Islet precursor cell (in vitro differentiated cells): ENCODE data around the gene ALDOC.

ENCODE experiments used
- DNase-seq: peaks from one replicate; pipeline ENCODE4 v3.0.0-alpha.2; 2018

The ALDOC gene

GRCh38 chr17:28530250-28530649 lies 46.4 kb downstream of the ALDOC start:
- no peak for DNase-seq

DNA sequence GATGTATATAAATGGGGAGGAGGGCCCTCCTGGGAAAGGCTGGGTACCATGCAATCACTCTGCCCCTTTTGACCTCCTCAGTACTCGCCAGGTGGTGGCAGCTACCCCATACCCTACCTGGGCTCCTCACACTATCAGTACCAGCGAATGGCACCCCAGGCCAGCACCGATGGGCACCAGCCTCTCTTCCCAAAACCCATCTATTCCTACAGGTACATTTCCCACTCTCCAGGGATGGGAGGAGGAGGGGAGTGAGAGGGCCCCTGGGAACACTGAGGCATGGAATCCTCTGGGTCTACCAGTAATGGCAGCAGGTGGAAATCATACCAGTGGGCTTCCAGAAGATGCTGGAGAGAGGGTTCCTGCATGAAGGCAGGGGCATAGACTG lies 47.7 kb downstream of the ALDOC start:
- no peak for DNase-seq

DNA sequence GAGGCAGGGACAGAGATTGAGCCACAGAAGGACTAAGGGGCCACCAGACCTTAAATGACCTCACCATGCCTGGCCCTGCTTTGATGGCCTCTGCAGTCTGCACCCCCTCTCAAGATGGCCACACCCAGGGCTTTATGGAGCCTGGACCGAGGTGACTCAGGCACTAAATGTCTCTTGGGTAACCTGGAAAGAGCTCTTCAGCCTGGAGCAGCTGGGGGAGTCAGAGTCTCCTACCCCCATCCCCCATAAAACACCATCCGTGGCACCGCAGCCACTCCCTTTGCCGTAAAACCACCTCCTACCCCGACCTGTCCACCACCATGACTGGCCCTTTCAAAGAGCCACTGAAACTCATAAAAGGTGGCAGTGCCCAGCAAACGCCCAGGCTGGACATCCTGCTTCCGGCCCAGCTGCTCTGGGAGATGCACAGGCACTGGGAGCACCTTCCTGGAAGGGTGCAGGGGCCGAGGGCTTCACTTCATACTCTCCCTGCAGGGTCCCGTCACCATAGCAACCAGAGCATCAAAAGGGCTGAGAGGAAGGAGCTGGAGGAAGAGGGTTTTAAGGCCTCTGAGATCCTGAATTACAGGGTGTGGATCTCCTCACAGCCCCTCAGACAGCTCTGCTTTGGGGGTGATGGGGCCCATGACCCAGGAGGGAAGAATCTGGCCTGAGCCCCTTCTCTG lies 48.2 kb downstream of the ALDOC start:
- no peak for DNase-seq

- no peak for DNase-seq
Measured at GRCh38 chr17:28527859-28528258, 48.8 kb downstream of the ALDOC start.

- DNase-seq: no peak
Measured at GRCh38 chr17:28527181-28527681, 49.5 kb downstream of the ALDOC start.

DNA sequence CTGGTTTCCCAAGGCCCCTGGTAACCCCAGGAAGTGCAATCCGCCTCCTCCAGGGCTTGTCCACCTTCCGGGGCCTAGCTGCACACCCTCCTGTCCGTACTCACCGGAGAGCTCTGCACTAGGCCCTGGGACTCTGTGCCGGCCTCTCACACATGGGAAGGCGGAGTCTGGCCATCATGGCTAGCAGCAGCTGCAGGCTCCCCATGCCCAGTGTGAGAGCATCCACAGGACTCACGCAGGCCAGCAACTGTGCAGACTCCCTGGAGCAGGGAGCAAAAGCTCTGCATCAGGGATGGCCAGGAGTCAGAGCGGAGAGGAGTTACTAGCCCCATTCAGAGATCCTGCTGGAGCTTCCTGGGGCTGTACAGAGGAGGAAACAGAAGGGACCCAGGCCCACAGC lies 50.3 kb downstream of the ALDOC start:
- DNase-seq: no peak

DNA sequence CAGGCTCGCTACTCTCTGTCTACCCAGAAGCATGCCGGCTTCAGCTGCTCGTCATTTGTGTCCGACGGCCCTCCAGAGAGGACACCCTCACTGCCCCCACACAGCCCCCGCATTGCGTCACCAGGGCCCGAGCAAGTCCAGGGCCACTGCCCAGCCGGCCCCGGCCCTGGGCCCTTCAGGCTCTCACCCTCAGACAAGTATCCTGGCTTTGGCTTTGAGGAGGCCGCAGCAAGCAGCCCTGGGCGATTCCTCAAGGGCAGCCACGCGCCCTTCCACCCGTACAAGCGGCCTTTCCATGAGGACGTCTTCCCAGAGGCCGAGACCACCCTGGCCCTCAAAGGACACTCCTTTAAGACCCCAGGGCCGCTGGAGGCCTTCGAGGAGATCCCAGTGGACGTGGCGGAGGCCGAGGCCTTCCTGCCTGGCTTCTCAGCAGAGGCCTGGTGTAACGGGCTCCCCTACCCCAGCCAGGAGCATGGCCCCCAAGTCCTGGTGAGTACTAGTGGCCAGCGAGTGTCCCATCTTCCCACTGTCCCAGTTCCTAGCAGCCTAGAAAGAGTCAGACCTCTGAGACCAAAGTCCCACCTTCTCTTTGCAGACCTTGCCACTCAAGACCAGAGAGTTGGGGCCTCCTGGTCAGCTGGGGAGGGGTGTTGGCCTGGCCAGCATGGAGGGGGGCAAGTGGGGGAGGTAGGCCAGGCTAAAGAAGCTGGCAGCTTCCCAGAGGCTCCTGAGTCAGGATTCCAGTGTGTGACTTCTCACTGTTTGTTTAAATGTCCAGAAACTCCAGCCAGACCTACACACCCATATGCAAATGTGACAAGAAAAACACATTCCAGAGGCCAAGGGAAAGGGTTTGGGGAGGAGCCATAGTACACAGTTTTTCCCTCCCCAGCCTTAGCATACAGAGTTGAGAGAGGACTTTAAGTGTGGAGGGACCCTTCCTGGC lies 51.9 kb downstream of the ALDOC start:
- peak; percentile 76 for DNase-seq

DNA sequence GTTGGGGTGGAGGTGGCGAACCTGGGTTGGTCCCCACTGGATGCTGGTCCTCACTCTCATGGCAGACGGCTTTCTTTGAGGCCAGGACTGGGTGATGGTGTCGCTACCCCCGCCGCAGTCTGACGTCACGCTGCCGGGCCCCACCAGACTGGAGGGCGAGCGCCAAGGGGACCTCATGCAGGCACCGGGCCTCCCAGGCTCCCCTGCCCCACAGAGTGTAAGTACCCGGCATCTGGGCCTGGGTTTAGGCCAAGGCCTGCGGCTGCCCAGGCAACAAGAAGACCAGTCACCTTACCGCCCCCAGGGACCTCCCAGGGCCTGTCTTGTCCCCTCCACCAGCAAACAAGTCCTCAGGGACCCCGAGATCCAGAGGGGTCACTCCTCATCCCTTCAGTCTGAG lies 52.8 kb downstream of the ALDOC start:
- DNase-seq: no peak

DNA sequence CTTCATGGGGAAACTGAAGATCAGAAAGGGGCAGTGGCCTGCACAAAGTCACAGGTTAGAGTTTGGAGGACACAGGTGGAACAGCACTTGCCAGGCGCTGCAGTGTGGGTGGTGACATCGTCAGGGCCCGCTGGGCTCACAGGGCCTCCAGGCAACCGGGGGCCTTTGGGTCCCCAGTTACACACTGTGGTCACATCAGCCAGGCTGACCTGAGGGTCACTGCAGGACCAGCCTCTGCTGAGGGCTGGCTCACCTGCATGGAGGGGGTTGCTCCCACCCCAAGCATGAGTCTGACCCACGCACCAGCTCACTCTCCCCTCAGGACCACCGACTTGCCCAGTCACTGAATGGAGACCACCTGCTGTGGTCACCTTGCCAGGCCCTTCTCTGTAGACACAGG lies 53.5 kb downstream of the ALDOC start:
- no peak for DNase-seq
